ENCODE results near the gene ERN1.

Gene ERN1

GRCh38 chr17:64061178-64061898 is 68.6 kb downstream of the ERN1 start:
- DNase-seq (ENCODE audit: low read depth): peak; percentile 75
- H3K4me3 ChIP-seq (replicated peaks; ENCODE audit: low read depth, low read length): no peak overlapping the region
- TF ChIP-seq, protein P1, sequence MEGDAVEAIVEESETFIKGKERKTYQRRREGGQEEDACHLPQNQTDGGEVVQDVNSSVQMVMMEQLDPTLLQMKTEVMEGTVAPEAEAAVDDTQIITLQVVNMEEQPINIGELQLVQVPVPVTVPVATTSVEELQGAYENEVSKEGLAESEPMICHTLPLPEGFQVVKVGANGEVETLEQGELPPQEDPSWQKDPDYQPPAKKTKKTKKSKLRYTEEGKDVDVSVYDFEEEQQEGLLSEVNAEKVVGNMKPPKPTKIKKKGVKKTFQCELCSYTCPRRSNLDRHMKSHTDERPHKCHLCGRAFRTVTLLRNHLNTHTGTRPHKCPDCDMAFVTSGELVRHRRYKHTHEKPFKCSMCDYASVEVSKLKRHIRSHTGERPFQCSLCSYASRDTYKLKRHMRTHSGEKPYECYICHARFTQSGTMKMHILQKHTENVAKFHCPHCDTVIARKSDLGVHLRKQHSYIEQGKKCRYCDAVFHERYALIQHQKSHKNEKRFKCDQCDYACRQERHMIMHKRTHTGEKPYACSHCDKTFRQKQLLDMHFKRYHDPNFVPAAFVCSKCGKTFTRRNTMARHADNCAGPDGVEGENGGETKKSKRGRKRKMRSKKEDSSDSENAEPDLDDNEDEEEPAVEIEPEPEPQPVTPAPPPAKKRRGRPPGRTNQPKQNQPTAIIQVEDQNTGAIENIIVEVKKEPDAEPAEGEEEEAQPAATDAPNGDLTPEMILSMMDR (IDR thresholded peaks at IDR 0.05; ENCODE audit: low read length, missing control alignments): no peak

GRCh38 chr17:64060331-64060730 is 69.6 kb downstream of the ERN1 start:
- TF ChIP-seq, protein P1 (IDR thresholded peaks at IDR 0.05; ENCODE audit: low read length, missing control alignments): no peak
- no peak for DNase-seq (ENCODE audit: low read depth)
- H3K4me3 ChIP-seq (replicated peaks; ENCODE audit: low read depth, low read length): no peak overlapping the region

- TF ChIP-seq, protein P1 (IDR thresholded peaks at IDR 0.05; ENCODE audit: low read length, missing control alignments): no peak
- no peak overlapping the region for H3K4me3 ChIP-seq (replicated peaks; ENCODE audit: low read depth, low read length)
- DNase-seq (ENCODE audit: low read depth): no peak
Measured at GRCh38 chr17:64059756-64060155, 70.2 kb downstream of the ERN1 start.

GRCh38 chr17:64058621-64059020 is 71.3 kb downstream of the ERN1 start:
- DNase-seq (ENCODE audit: low read depth): peak; percentile 66
- TF ChIP-seq, protein P1 (IDR thresholded peaks at IDR 0.05; ENCODE audit: low read length, missing control alignments): no peak
- no peak overlapping the region for H3K4me3 ChIP-seq (replicated peaks; ENCODE audit: low read depth, low read length)

DNA sequence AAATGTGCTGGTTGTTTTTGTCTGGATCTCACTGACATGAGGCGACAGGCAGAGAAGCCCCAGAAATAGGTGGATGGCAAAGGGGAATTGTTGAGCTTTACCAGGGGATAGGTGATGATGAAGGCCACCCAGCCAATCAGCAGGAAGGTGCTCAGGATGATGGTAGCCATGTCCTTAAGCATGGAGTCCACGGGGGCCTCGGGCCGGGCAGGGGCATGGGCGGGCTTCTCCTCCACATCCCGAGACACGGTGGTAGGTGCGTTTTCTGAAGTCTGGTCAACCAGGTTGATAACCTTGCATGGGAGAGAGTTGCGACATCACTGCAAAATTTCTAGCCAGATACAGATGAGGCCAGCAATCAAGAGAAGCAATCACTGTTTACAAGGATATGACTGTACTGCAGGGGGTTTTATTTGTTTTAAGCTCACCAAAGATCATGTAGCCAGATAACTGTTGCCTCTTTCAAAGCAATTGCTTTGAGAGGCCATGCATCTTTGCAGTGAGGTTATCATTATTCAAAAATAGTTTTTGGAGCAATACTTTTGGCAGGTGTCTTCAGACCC is 72.2 kb downstream of the ERN1 start:
- no peak overlapping the region for H3K4me3 ChIP-seq (replicated peaks; ENCODE audit: low read depth, low read length)
- TF ChIP-seq, protein P1 (IDR thresholded peaks at IDR 0.05; ENCODE audit: low read length, missing control alignments): no peak
- DNase-seq (ENCODE audit: low read depth): no peak

GRCh38 chr17:64056269-64057005 is 73.5 kb downstream of the ERN1 start:
- no peak overlapping the region for H3K4me3 ChIP-seq (replicated peaks; ENCODE audit: low read depth, low read length)
- no peak for DNase-seq (ENCODE audit: low read depth)
- TF ChIP-seq, protein P1 (IDR thresholded peaks at IDR 0.05; ENCODE audit: low read length, missing control alignments): no peak

Measured in fibroblast of pulmonary artery (primary cell).